T-helper 2 cell (primary cell): ENCODE measurements around the gene CDH13.
A peak's percentile ranks its signal among the peaks of the same experiment; 100 is the strongest.

Experiments
- DNase-seq, 5 experiments: peaks; one replicate each; pipeline versions ENCODE4 v3.0.0 to v3.0.0-alpha.2; 2012 to 2022

The CDH13 gene

GRCh38 chr16:83066881-83067280 is 440.1 kb downstream of the CDH13 start:
- DNase-seq = no peak

- no peak for DNase-seq
Observed at GRCh38 chr16:83068686-83069085, 441.9 kb downstream of the CDH13 start.

GRCh38 chr16:83070416-83071209 is 443.8 kb downstream of the CDH13 start:
- no peak for DNase-seq

GRCh38 chr16:83075956-83076355 is 449.2 kb downstream of the CDH13 start:
- no peak for DNase-seq

GRCh38 chr16:83083361-83083760 is 456.6 kb downstream of the CDH13 start:
- DNase-seq = no peak

GRCh38 chr16:83085660-83086059 is 458.9 kb downstream of the CDH13 start:
- no peak for DNase-seq

- DNase-seq = no peak
Observed at GRCh38 chr16:83095941-83096692, 469.3 kb downstream of the CDH13 start.

GRCh38 chr16:83098536-83098935 is 471.8 kb downstream of the CDH13 start:
- DNase-seq = no peak

GRCh38 chr16:83100679-83101078 is 473.9 kb downstream of the CDH13 start:
- peak in 1 of 5 experiments; percentile 47 for DNase-seq

- no peak for DNase-seq
Observed at GRCh38 chr16:83102336-83102735, 475.6 kb downstream of the CDH13 start.

- no peak for DNase-seq
Observed at GRCh38 chr16:83105279-83106077, 478.7 kb downstream of the CDH13 start.

- no peak for DNase-seq
Observed at GRCh38 chr16:83109490-83110125, 482.8 kb downstream of the CDH13 start.

GRCh38 chr16:83110269-83110668 is 483.5 kb downstream of the CDH13 start:
- no peak for DNase-seq

- peak in 1 of 5 experiments; percentile 25 for DNase-seq
Observed at GRCh38 chr16:83113317-83113716, 486.5 kb downstream of the CDH13 start.

GRCh38 chr16:83113811-83114210 is 487.0 kb downstream of the CDH13 start:
- no peak for DNase-seq

GRCh38 chr16:83115491-83116232 is 488.9 kb downstream of the CDH13 start:
- no peak for DNase-seq

GRCh38 chr16:83116274-83116892 is 489.6 kb downstream of the CDH13 start:
- DNase-seq = no peak

- no peak for DNase-seq
Observed at GRCh38 chr16:83117810-83118209, 491.0 kb downstream of the CDH13 start.

- DNase-seq = no peak
Observed at GRCh38 chr16:83118365-83118764, 491.6 kb downstream of the CDH13 start.

GRCh38 chr16:83125999-83126568 is 499.3 kb downstream of the CDH13 start:
- no peak for DNase-seq

GRCh38 chr16:83128041-83128440 is 501.3 kb downstream of the CDH13 start:
- no peak for DNase-seq
